ENCODE results near the gene SLC34A1. TPM values are rescaled to one million over a fixed set of nuclear protein-coding genes. Genes with fewer than 3 reads are reported as not detected.
A peak's percentile ranks its signal among the peaks of the same experiment; 100 is the strongest.

Gene SLC34A1
- total RNA-seq, 1 donor: not detected

DNA sequence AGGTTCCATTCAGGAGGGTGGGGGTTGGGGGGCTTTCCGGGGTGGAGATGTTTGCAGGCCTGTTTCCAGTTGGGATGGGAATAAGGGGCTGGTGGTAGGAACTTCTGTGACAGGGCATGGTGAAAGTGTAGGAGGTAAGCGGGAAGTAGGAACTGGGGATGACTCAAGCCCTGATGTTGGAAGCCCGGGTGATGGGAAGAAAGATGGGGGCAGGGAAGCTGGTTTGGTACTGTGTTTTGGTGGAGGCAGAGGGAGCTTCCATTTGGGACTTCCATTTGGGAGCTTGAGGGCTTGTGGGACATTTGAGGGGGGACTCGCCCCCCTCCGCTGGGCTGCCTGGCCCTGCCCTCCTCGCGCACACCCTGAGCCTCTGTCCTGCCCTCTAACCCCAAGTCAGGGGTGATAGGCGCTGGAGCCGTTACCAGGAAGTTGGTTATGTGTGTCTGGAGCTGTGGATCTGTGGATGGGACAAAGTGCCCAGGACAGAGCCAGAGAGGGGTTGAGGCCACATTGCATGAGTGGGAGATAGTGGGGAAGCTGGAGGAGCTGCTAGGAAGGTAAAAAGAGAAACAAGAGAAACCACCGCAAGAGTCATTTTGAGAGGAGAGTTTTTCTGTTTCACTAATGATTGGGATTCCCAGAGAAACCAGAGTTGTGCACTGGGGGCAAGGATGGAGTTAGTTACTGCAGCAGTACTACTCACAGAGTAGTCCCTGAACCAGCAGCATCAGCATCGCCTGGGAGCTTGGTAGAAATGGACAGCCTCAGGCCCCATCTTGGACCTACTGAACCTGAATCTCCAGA, 19.9 kb upstream of the SLC34A1 start:
- DNase-seq (ENCODE audit: low read depth): no peak
- TF ChIP-seq, protein P1, sequence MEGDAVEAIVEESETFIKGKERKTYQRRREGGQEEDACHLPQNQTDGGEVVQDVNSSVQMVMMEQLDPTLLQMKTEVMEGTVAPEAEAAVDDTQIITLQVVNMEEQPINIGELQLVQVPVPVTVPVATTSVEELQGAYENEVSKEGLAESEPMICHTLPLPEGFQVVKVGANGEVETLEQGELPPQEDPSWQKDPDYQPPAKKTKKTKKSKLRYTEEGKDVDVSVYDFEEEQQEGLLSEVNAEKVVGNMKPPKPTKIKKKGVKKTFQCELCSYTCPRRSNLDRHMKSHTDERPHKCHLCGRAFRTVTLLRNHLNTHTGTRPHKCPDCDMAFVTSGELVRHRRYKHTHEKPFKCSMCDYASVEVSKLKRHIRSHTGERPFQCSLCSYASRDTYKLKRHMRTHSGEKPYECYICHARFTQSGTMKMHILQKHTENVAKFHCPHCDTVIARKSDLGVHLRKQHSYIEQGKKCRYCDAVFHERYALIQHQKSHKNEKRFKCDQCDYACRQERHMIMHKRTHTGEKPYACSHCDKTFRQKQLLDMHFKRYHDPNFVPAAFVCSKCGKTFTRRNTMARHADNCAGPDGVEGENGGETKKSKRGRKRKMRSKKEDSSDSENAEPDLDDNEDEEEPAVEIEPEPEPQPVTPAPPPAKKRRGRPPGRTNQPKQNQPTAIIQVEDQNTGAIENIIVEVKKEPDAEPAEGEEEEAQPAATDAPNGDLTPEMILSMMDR (IDR thresholded peaks at IDR 0.05; ENCODE audit: insufficient read depth, low read length): no peak
- H3K4me3 ChIP-seq (ENCODE audit: low read depth, low read length): no peak overlapping the region

DNA sequence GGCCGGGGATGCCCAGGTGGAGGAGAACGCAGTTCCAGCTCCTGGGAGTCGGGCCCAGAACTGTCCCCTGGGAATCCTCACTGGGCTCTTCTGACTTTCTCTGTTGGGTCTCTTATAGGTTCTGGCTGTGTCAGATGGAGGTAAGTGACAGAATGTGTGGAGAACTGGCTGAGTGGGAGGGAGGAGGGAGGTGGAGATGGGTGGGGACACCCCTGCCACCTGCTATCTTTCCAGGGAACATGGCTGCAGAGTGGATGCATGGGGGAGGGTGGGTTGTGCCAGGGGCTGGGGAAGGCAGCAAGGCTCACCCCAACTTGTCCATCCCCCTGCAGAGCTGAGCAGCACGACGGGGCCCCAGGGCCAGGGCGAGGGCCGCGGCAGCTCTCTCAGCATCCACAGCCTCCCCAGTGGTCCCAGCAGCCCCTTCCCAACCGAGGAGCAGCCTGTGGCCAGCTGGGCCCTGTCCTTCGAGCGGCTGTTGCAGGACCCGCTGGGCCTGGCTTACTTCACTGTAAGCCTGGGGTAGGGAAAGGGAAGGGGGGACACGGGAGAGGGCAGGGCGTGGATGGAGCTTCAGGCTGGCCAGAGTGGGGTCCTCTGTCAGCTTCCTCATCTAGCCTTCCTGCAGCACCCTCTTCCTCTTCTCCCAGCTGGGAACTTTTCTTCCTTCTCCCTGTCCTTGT, 18.2 kb upstream of the SLC34A1 start:
- H3K4me3 ChIP-seq (ENCODE audit: low read depth, low read length): no peak overlapping the region
- TF ChIP-seq, protein P1 (IDR thresholded peaks at IDR 0.05; ENCODE audit: insufficient read depth, low read length): no peak
- DNase-seq (ENCODE audit: low read depth): no peak

DNA sequence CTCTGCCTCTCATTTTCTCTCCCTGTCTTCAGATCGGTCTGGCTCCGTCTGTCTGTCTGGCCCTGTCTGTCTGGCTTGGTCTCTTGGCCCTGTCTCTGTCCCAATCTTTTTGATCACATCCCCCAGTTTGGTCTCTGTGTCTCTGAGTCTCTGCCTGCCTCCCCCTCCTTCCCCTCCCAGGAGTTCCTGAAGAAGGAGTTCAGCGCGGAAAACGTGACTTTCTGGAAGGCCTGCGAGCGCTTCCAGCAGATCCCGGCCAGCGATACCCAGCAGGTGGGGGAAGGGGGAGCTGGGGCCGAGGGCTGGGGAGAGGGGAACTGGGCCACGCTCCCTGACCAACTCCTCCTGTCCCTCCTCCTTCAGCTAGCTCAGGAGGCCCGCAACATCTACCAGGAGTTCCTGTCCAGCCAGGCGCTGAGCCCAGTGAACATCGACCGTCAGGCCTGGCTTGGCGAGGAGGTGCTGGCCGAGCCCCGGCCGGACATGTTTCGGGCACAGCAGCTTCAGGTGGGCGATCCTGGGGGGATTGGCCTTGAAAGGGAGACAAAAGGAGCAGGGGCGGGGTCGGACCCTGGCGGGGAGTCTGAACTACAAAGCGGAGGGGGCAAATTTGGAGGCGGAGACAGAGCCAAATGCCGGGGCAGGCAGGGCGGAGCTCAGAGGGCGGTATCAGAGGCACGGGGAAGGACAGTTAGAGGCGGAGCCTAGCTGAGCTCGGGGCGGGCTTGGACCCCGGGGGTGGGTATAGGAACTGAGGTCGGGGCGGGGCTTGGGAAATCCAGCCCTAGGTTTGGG, 17.5 kb upstream of the SLC34A1 start:
- DNase-seq (ENCODE audit: low read depth): peak; percentile 79
- TF ChIP-seq, protein P1 (IDR thresholded peaks at IDR 0.05; ENCODE audit: insufficient read depth, low read length): no peak
- H3K4me3 ChIP-seq (ENCODE audit: low read depth, low read length): peak overlapping the region; percentile 57

DNA sequence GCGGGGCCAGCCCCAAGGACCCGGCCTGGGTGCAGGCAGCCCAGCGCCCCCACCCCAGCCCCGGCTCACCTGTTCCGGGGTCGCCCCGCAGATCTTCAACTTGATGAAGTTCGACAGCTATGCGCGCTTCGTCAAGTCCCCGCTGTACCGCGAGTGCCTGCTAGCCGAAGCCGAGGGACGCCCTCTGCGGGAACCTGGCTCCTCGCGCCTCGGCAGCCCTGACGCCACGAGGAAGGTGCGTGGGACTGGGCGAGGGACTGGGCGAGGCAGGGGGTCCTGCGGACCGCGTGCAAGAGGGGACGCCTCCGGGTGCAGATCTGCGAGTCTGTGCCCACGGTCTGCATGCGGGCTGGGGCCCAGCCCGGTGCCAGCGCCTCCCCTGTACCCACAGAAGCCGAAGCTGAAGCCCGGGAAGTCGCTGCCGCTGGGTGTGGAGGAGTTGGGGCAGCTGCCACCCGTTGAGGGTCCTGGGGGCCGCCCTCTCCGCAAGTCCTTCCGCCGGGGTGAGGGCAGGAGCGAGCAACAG, 16.8 kb upstream of the SLC34A1 start:
- H3K4me3 ChIP-seq (ENCODE audit: low read depth, low read length): peak overlapping the region; percentile 57
- TF ChIP-seq, protein P1 (IDR thresholded peaks at IDR 0.05; ENCODE audit: insufficient read depth, low read length): peak; percentile 1
- DNase-seq (ENCODE audit: low read depth): no peak

DNA sequence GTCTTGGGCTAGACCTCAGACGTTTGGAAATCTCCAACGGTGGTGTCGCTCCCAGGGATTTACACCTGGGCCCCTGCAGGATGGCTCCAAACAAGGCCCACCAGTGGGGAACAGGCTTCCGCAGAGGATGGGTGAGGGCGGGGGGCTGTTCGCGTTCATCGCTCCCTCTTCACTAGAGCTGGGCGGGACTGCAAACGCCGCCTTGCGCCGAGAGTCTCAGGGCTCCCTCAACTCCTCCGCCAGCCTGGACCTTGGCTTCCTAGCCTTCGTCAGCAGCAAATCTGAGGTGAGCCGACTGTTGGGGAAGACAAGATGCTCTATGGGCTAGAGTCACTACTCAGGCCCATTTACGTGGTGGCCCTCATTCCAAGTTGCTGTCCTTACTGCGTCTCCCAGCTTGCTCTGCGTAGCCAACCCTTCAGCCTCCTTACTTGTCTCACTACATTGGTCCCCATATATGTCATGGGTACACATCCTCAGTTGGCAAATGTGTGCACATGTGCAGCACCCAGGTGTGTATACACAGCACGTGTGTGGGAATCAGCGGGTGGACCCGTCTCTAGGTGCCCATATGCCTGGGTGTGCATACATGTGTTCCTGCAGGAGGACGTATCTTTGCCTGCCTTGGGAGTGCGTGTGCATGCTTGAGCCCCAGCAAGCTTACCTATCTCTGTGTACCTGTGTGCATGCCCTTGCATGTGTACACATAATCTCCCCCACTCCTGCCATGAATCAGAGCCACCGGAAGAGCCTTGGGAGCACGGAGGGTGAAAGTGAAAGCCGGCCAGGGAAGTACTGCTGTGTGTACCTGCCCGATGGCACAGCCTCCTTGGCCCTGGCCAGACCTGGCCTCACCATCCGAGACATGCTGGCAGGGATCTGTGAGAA, 16.0 kb upstream of the SLC34A1 start:
- DNase-seq (ENCODE audit: low read depth): no peak
- H3K4me3 ChIP-seq (ENCODE audit: low read depth, low read length): no peak overlapping the region
- TF ChIP-seq, protein P1 (IDR thresholded peaks at IDR 0.05; ENCODE audit: insufficient read depth, low read length): no peak
